COLO668 (cell line): Measurements from ENCODE around the gene ZDHHC17.

Source experiments
- DNase-seq: peaks from one replicate; lab custom pipeline; 2025; ENCODE audit not compliant: unreplicated experiment; lab: John Stamatoyannopoulos, UW

The ZDHHC17 gene

DNA sequence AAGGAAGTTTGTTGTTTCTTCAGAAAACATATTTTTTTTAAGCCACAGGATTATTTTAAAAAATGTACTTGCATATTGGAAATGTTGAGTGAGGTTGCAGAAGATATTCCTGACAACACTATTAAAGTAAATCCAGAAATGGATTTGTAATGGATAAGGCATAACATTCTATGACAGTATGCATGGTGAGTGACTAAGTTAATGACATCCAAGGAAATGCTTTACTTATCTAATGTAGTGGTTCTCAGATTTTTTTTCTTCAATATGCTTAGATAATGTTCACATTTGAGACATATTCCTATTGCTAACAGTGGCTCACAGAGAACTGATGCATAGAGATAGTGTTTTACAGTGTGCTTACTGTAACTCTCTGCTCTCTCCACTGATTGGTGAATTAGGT, 49.4 kb downstream of the ZDHHC17 start:
- DNase-seq = no peak

DNA sequence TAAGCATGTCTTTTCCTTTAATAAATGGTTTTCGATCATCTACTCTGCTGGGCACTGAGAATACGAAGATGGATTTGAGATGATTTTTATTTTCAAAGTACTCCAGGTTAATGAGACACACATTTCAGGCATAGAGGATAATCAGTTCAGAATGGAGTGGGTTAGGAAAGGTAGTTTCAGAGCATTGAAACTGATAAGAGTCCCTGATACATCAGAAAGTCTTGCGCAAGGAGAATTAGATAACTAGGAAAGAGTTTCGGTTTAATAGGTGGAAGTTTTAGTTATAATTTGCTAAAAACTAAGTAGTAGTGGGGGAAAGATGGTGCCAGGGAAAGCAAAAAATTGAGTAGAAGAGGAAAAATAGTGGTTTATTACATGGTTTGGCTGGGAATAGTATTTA, 50.1 kb downstream of the ZDHHC17 start:
- DNase-seq = no peak

DNA sequence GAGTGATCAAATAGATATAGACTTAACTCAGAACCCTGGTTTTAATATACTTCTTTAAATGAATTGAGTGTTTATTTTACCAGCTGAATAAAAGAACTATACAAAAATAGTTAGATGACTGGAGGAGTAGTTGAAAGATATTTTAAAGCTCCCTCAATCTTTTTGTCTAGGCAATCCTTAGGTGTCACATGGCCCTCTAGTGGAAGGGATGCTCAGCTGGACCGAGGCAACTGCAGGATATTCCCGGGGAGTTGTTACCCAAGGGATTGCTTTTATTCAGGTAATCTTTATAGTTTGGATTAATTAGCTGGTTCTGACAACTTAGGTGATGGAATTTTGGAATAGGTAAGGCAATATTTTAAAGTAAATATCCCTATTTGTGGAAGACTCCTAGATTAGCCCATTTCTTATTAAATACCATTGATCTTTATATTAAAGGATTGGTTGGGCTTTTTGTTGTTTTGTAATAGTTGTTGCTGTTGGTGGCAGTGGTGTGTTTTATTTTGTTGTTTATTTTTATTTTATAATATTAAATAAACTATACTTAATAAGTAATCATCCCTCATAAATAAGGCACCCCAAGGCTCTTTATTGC, 57.1 kb downstream of the ZDHHC17 start:
- peak; percentile 13 for DNase-seq

DNA sequence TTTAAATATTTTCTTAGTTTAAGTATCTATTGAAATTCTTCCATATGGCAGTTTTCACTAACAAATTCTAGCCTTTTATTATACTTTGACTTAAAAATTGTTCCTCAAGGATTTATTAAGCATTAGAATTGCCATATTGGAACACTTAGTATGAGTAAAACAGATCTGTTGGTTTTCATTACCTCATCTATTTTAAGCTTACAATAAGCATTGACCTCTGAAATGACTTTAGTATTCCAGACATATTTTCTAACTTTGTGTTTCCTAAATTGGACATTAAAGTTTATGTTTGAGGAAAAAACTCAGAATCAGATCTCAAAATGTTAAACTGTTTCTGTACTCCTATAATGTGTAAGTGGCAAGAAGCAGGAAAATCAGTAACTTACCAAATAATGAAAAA, 66.5 kb downstream of the ZDHHC17 start:
- DNase-seq = no peak

DNA sequence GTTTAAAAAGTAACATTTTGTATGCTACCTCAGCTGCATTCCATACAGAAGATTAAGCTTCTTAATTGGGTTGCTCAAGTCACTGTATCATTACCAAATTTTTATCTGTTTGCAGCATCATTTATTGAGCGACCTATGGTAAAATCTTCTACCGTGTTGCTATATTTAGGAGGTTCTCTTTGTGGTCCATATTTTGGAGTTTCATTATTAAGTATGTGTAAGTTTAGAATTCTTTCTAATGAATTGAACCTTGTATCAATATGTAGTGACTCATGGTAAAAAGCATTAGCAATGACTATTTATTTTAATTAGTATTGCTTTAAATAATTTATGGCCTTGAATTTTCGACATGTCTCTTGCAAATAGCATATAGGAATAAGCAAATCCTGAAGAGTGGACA, 72.7 kb downstream of the ZDHHC17 start:
- DNase-seq = no peak

DNA sequence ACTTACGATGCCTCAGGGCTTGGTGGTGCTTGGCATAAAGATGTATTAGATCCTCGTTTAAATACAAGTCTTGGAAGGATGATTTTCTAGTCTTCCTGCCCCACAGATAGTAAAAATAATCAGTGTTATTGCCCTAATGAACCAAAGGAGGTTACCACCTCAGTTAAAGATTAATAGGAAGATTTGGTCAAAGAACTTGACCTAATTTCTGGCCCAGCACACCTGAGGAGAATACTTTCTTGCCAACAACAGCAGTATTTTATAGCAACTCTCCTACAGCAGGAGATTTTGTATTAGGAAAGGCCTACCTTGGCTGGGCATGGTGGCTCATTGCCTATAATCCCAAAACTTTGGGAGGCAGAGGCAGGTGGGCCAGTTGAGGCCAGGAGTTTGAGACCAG, 83.3 kb downstream of the ZDHHC17 start:
- no peak for DNase-seq

DNA sequence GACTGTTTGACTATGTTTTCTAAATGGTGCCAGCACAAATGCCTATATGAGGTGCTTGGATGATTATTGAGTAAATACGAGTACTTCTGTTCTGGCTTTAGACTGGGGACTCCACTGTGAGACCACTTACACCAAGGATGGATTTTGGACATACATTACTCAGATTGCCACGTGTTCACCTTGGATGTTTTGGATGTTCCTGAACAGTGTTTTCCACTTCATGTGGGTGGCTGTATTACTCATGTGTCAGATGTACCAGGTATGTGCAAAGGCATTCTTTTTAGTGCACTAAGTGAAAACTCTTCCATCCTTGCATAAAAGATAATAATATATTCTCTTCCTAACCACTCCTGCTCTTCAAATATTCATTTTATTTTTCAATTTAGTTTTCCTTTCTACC, 84.2 kb downstream of the ZDHHC17 start:
- DNase-seq = no peak

DNA sequence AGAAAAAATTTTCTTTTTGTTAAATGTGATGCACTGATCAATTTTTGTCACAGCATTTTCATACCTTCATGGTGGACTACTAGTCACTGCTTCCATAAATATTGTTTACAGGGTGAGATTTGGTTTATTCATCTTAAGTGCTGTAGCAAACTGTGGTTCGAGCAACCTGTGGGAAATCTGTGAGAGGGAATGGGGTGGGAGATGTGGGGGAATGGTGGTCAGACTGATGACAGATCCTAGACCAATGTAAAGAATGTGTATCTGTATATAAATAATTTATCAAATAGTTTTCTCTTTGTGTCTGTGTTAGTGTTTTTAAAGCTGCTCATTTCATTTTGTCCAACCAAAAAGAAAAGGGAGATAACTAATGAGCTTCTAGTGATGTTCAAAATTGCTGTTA, 88.2 kb downstream of the ZDHHC17 start:
- no peak for DNase-seq

DNA sequence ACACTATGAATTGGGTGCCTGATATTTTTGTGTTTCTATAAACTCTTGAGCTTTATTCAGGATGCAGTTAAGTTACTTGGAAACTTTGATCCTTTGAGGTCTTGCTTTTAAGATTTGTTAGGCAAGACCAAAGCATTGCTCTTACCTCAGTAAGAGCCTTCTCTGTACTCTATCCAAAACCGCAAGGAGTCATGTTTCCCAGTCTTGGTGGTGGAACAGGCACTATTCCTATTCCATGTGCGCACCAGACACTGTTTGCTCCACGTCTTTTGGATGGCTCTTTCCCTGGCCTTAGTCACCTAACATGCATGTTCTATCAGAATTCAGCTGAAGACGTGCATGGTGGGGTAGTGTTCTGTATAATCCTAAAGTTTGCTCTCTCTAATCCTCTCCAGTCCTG, 91.4 kb downstream of the ZDHHC17 start:
- DNase-seq = no peak

DNA sequence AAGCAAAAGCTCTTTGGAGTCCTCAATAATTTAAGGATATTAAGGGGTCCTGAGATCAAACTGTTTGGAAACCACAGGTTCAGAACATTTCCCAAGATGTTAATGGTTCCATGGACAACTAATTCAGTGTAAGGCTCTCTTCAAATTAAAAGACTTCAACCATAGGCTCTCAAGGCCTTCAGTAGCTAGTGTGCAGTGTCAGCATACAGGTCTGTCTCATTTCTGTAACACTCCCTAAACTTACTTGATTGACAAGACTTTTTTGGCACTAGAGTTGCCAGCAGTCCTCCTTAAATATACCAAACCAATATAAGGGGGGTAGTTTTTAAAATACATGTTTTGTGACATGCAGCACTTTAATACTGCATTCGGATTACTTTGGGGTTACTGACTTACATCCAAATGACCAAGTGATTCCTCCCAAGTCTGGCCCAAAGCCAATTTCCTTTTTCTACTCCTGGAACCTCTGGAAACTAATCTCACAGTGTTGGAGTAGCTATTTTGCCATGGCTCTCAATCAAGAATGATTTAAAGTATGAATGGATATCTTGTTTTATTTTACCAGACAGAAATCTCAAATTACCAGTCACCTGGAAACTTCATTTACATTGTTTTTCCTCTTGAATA, 92.2 kb downstream of the ZDHHC17 start:
- no peak for DNase-seq

DNA sequence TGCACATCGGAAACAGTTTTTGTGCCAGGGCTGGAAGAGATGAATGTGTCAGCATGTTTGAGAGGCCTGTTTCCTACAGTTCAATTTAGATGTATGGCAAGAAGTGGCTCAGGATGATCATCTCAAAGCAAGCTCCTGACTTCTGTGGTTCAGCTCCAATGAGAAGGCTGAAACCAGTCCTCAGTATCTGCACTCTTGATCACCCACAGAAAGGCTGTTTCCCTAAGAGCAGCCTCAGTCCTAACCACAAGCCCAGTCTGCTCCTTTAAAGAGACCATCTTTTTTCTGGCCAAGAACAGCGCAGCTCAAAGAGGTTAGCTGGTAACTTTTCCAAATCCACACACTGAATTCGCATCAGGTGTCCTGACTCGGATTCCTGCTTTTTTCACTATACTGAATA, 95.7 kb downstream of the ZDHHC17 start:
- DNase-seq = no peak

DNA sequence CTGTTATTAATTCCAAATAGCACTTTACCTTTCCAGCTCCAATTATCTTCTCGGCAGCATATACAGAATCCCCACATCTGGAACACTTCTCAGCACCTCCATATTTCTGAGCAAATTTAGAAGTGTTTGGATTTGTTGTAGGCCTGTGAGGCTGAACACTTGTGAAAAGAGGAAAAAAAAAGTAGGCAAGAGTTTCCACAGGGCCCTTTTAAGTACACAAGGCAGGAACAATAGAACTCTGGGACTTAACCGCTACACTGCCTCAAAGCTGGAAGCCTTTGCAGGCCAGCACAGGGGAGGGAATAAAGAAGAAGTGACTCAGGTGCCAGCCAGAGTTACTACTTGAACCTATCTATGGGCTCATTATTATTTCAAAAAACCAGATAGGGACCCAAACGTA, 96.3 kb downstream of the ZDHHC17 start:
- no peak for DNase-seq

DNA sequence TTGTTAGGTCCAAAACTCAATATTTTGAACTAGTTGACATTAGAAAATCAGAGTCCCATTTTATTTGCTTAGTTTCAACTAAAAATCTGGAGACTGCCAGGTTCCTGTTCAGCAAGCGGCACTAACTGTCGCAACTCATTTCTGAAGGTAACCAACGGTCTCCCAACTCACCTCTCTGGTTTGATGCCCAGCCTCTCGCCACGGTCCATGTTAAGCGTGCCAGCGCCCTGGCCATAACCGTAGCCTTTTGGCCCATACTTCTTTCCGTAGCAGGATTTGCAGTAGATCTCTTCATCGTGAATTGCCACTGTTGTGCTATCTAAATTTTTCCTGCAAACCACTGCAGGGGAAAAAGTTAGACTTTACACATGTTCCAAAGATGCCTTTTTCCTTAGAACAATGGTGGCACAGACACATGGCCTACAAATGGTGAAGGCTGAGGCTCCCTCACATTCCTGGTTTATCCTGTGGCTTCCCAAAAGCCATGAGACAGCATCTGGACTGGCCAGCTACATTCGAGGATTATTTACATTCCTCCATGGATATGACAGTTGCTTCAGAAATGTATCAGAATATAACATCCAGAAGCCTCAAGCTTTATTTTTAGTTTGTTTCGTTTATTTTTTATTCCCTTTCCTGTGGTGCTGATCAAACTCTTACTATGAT, 99.2 kb downstream of the ZDHHC17 start:
- no peak for DNase-seq

DNA sequence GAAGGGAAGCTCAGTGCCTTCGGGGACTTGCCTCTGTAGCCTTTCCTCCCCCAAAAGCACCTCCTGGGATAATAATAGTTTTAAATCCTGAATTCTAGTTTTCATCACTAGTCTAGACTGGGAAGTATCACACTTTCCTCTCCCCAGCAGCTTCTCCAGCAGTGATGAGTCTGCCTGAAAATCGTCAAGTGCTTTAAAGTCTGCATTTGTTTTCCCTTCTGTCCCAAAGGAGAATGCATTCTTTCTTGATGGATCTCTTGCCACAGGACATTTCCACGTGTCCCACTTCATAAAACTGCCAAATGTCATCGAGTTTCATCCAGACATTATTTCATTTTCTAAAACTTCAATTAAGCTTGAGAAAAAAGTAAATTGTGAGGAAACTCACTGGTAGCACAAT, 99.9 kb downstream of the ZDHHC17 start:
- no peak for DNase-seq

DNA sequence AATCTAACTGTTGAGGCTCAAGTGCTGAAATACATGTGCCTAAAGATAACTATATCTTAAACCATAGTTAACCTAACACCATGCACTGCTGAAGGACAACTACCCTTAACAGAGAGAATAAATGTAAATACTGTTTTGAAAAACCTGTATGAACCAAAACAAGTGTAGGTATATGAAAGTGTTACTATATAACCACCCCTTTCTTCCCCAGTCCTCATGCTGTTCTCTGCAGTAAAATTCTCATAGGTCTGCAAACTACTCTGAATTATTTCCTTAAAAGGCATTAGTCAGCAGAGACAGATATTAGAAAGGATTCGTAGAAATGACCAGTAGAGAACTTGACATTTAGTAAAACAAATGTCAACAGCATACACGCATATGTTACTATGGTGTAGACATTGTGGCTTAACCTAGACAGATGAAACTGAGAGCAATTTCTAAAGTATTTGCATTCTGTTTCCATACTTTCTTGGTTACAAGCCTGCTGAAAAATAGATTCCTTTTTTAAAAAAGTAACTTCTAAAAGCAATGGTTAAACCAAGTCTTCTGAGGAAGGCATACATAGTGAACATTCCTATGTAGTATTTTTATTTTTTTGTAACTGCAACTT, 101.0 kb downstream of the ZDHHC17 start:
- DNase-seq = no peak

DNA sequence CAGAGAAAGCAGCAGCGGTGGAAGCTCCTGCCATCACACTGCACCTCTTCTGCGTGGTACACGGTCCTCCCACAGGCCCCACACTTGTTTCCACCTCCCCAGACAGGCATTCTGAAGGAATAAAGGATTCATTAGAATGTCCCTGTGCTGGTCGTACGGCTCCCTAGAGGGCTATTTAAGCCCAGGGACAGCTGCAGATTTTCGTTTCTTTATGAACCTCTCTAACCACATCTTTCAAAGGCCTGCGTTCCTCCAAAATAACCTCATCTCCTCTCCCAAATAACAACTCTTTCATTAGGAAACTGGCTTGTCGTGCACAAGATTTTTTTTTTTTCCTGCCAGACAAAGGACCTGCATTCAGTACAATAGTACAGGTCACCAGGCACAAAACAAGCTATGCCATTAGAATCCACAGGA, 102.2 kb downstream of the ZDHHC17 start:
- no peak for DNase-seq

DNA sequence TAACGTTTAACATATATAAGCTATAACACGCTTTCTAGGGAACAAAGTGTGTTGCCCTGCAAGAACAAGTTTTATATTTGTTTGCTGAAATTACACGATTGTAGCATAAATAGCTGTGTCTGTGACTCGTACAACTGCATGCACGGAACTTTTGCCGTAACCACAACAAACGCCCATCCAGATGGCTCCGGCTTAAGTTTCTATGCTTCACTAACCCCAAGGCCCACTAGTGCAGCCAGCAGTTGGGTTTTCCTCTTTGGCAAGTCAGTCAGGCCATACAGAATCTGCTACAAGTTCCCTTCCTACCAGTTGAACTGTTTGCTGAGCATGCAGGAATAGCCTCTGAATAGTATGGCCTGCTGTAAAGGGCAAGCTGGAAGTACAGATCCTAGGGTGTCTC, 102.8 kb downstream of the ZDHHC17 start:
- DNase-seq = no peak

DNA sequence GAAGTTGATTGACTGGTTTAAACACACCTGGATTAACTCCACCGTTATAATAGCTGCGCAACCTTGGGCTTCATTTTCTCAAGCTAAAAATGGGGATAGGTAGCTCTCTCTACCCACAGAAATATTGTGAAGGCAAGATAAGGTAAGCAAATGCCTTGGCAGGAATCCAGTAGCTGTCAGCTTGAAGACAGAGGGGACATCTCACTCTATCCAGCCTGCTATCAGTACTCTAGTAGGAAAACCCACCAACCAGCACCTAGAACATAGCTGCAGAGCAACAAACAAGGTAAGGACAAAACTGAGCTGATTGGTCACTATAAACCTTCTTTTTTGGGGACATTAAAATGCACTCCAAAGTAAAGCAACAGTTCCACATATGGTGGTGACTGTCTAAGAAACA, 107.2 kb downstream of the ZDHHC17 start:
- DNase-seq = no peak

DNA sequence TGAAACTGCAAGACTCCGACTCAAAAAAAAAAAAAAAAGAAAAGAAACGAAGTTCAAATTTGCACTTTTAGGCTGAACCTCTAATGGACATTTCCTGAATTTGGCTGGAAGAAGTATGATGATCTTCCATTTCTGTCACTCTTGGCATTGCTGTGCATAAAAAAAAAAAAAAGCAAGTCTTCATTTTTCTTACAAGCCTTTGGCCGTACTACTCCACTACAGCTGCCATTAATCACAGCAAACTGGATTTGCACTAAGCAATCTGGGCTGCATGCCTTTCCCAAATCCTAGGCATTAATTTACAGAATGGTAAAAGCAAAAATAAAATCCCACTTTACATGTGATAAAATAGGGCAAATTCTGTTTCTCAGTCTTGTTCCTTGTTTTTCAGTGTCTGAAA, 107.8 kb downstream of the ZDHHC17 start:
- DNase-seq = no peak

DNA sequence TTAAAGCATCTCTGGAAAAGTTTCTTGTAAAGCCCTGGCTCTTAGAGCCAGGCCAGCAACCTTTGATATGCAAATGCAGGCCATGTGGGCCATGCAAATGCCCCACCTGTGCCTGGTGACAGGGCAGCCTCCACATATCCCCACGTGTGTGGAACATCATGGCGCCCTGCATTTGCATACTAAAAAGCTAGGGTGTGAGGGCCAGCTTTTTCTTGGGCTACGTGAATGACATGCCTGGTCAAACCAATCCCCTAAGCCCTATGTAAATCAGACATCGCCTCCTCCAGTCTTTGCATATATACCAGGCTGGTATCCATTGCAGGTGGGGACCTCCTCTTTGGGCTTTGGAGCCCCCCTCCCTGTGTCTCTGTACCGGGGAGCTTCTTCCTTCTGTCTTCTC, 108.5 kb downstream of the ZDHHC17 start:
- DNase-seq = no peak

DNA sequence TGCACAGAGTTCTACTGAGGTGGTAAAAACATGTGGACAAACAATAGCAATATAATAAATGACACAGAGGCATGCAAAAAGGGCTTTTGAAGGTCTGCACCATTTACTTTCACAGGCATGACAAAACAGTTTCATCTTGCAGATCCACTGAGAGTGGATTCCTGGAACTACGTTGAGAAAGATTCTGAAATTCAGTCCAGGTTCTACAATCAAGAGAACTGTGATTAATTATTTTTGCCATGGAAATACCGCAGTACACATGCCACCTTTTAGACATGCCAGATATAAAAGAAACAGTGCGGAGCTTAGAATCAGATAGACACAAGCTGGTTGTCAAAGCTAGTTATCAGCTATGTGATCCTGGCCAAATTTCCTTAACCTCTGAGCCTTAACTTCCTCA, 110.1 kb downstream of the ZDHHC17 start:
- no peak for DNase-seq

DNA sequence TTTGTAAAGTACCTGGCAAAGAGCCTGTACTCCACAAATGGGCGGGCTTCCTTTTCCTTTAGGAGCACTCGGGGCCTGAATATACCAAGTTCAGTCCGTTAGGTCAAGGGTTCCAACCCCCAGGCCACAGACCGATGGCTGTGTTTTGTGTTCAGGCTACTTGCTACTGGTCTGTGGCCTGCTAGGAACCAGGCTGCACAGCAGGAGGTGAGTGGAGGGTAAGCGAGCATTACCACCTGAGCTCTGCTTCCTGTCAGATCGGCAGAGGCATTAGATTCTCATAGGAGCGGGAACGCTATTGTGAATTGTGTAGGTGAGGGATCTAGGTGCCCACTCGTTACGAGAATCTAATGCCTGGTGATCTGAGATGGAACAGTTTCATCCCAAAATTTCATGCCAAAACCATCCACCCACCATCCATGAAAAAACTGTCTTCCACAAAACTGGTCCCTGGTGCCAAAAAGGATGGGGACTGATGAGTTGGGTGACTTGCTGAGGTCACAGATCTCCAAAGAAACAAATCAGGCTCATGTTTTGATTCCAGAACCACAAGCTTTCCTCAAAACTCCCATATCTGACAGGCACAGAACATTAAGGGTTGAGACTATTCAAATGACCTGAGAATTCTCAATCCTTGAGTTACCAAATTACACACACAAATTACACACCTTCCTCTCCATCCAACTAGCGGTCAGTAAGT, 110.7 kb downstream of the ZDHHC17 start:
- no peak for DNase-seq
